Adrenal gland (tissue), 12 donors: ENCODE measurements around the gene AASDH. TPM values are rescaled to one million over a fixed set of nuclear protein-coding genes. Genes with fewer than 3 reads are reported as not detected.

Source experiments
- DNase-seq, 7 donors: peaks; one replicate each; pipeline ENCODE4 v3.0.0-alpha.2; 2019 to 2020
- H3K27ac ChIP-seq, 5 donors: fragments of 200-600 bp; sonication (generic) in 4 of 5; 1 replicate in 3 of 5; 2 replicates in 2 of 5; pipeline versions ENCODE4 v1.5.1 to v1.8.0; 2016 to 2020; ENCODE audit warnings: mild to moderate bottlenecking in 1 of 5
- H3K27me3 ChIP-seq: fragments of 200-600 bp; 2 replicates; pipeline ENCODE4 v1.8.0; 2021
- H3K36me3 ChIP-seq, 2 donors: fragments of 200-600 bp; replicated peaks in 1 of 2; 1 replicate in 1 of 2; 2 replicates in 1 of 2; pipeline versions ENCODE4 v1.5.1 to v1.8.0; 2018 to 2022
- H3K4me1 ChIP-seq, 2 donors: fragments of 200-600 bp; replicated peaks in 1 of 2; 1 replicate in 1 of 2; 2 replicates in 1 of 2; pipeline versions ENCODE4 v1.5.1 to v1.8.0; 2018 to 2021
- H3K4me3 ChIP-seq, 4 donors: fragments of 200-600 bp; sonication (generic) in 3 of 4; one replicate each; pipeline ENCODE4 v1.5.1; 2016 to 2018
- H3K9me3 ChIP-seq, 3 donors: fragments of 200-600 bp; sonication (generic) in 1 of 3; replicated peaks in 1 of 3; 1 replicate in 2 of 3; 2 replicates in 1 of 3; pipeline versions ENCODE4 v1.5.1 to v1.8.0; 2016 to 2021
- CTCF ChIP-seq, 6 experiments: fragments of 450-650 bp in 4 of 6; fragments of 200-600 bp in 2 of 6; sonication (generic) in 1 of 6; IDR thresholded peaks; 1 replicate in 5 of 6; 2 replicates in 1 of 6; pipeline versions ENCODE4 v1.5.1 to v1.8.0; 2016 to 2021; ENCODE audit warnings: antibody characterized with exemption in 6 of 6, mild to moderate bottlenecking in 2 of 6, moderate library complexity in 1 of 6
- POLR2A ChIP-seq, 2 donors: fragments of 450-650 bp; IDR thresholded peaks; one replicate each; pipeline ENCODE4 v1.6.1; 2017; ENCODE audit warnings: antibody characterized with exemption in 2 of 2, mild to moderate bottlenecking in 2 of 2, moderate library complexity in 1 of 2
- WGBS, 4 donors: extraction: QIAGEN DNeasy Blood & Tissue Kit in 2 of 4; methylation state at CpG; one replicate each; pipeline versions ENCODE4 v1.1.5 to v1.1.7; 2013 to 2017; 5-methylcytosine and 5-hydroxymethylcytosine counted together
- intact Hi-C, 2 donors: fragments of 100-400 bp; cut with DNase I; formaldehyde crosslinking; loops; one replicate each; pipeline versions ENCODE4 v1.14.1 to v1.15.0; 2022 to 2023
- polyA plus RNA-seq, 3 donors: library from polyadenylated mRNA; stranded (reverse); fragments of 200-250 nt in 2 of 3; fragments of 350-450 nt in 1 of 3; fragmentation: Illumina TruSeq in 1 of 3; extraction: RNeasy Lipid Tissue Mini Kit (QIAGEN cat#74804) in 1 of 3; gene quantifications; one replicate each; pipeline ENCODE4 v1.2.3, GENCODE V29; 2013 to 2014
- total RNA-seq, 9 donors: library from RNA; depleted of rRNA in 4 of 9; stranded (reverse); fragments of >200 nt in 4 of 9; fragments of 120-200 nt in 1 of 9; fragmentation: NEBNext Ultra II Directional in 1 of 9; extraction: Animal tissue kit (Norgen Biotek cat#: 25700) in 1 of 9; gene quantifications; one replicate each; pipeline versions ENCODE4 v1.1.0 to v1.2.4, GENCODE V29; 2013 to 2023
- donor health status: healthy with polysubstance abuse.
- donor health status: Bipolar disorder and iron deficiency.
- donor health status: DM: yes; HTN: yes; CAD: no.
- donor health status: DM: no; HTN: no; CAD: no.
- donor health status: DM: no; HTN: no; CAD: no.
- donor health status: DM: yes; HTN: yes; CAD: no.

Gene AASDH
- total and polyA plus RNA-seq, 12 donors = 2.5 to 22.2 (median 13.6) TPM

GRCh38 chr4:56345458-56345857 is 41.8 kb downstream of the AASDH start:
- Histone ChIP-seq H3K4me1 (peaks cover 0 to 6% of the 10 kb centered on the region in 2 donors), H3K27ac (no peak overlapping the region), H3K9me3 (no peaks in the 10 kb centered on the region), H3K36me3 (peaks cover 0 to 3% of the 10 kb centered on the region in 2 donors), H3K27me3 (no peaks in the 10 kb centered on the region), H3K4me3 (no peak overlapping the region)
- no peak for DNase-seq
- intact Hi-C loops = no loop called here
- WGBS, 4 donors = 81 to 91% (median 87%) methylated on average over 4 of the region's 4 CpGs
- TF ChIP-seq CTCF (IDR thresholded peaks at IDR 0.05) (no peak), POLR2A (IDR thresholded peaks at IDR 0.05) (no peak)

- WGBS, 4 donors = 62 to 68% (median 66%) methylated on average over 1 of the region's 1 CpG
- Histone ChIP-seq H3K27ac (no peak overlapping the region), H3K4me3 (no peak overlapping the region), H3K4me1 (peaks cover 0 to 6% of the 10 kb centered on the region in 2 donors), H3K9me3 (no peaks in the 10 kb centered on the region), H3K36me3 (no peaks in the 10 kb centered on the region), H3K27me3 (no peaks in the 10 kb centered on the region)
- TF ChIP-seq CTCF (IDR thresholded peaks at IDR 0.05) = no peak
- TF ChIP-seq POLR2A (IDR thresholded peaks at IDR 0.05) = no peak
- intact Hi-C loops = no loop called here
- no peak for DNase-seq
These were observed 44.5 kb downstream of the AASDH start for GRCh38 chr4:56342746-56343145.

- Histone ChIP-seq H3K4me3 (no peak overlapping the region), H3K4me1 (no peaks in the 10 kb centered on the region), H3K27me3 (no peaks in the 10 kb centered on the region), H3K27ac (no peak overlapping the region), H3K36me3 (no peaks in the 10 kb centered on the region), H3K9me3 (no peaks in the 10 kb centered on the region)
- intact Hi-C loops = no loop called here
- no peak for DNase-seq
- WGBS, 4 donors = 48 to 62% (median 60%) methylated on average over 2 of the region's 2 CpGs
- no peak for TF ChIP-seq CTCF (IDR thresholded peaks at IDR 0.05)
- TF ChIP-seq POLR2A (IDR thresholded peaks at IDR 0.05) = no peak
These were observed 56.6 kb downstream of the AASDH start for GRCh38 chr4:56330691-56331090.

GRCh38 chr4:56326363-56326762 is 60.9 kb downstream of the AASDH start:
- no peaks in the 10 kb centered on the region for H3K9me3 ChIP-seq
- DNase-seq = no peak
- WGBS, 4 donors = 78 to 88% (median 82%) methylated on average over 2 of the region's 2 CpGs
- no peaks in the 10 kb centered on the region for H3K27me3 ChIP-seq
- no peaks in the 10 kb centered on the region for H3K36me3 ChIP-seq
- H3K4me1 ChIP-seq = no peaks in the 10 kb centered on the region
- intact Hi-C loops = no loop called here
- no peak overlapping the region for H3K27ac ChIP-seq
- H3K4me3 ChIP-seq = no peak overlapping the region
- no peak for TF ChIP-seq POLR2A (IDR thresholded peaks at IDR 0.05)
- no peak for TF ChIP-seq CTCF (IDR thresholded peaks at IDR 0.05)
